Anterior cingulate cortex (tissue), 58 donors: Measurements from ENCODE around the gene VWC2L.

Experiments
- DNase-seq, 58 donors: peaks; one replicate each; lab custom pipeline; 2025; lab: John Stamatoyannopoulos, UW

The VWC2L gene

DNA sequence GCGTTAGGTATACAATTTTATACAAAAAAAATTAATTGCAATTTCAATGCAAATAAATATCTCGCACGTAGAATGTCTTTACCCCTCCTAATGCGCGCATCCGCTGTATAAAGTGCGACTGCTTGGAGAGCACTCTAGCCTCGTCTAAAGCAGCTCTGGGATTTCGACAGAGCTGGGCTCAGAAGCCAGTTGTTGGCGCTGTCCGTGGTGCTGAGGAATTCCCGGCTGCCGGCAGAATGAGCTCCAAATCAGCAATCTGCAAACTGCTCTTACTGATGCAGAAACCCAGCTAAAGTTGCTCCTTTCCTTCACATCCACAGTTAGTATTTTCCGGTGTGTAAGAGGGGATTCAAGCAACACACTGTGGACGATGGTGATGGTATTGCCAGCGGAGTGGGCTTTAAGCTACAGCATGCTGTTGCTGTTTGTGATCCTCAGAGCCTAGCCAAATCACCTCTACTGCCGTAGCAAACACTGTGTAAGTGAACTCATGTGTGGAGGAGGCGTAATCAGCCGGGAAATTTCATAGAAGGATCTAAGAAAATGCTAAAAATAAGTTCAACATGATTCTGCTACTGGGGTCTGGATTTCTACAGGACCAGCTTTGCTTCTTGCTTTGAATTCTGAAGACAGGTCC lies at the start of gene VWC2L:
VWC2L (plus strand) TSS at position 137 of the 637 bp plus-strand sequence. CDS start 3,140 bp downstream, outside the sequence.
- peak; percentile 2 to 86 (median 70) for DNase-seq

DNA sequence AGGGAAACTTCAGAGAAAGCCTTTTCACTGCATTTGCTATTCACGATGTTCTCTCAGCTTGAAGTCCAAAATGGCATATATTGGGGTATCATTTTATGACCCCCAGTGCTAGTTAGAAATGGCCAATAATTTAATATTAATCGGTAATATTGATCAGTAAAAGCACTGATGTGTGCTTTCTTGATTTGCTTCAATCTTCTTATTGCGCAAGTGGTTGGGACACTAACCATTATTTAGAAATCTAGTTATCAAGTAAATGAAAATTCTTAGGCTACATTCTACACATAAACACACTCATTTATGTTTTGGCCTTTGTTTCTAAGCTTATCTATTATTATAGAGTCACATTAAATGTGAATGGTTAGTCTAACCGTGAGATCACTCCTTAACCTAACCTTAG lies 49.7 kb upstream of the VWC2L start:
- no peak for DNase-seq

DNA sequence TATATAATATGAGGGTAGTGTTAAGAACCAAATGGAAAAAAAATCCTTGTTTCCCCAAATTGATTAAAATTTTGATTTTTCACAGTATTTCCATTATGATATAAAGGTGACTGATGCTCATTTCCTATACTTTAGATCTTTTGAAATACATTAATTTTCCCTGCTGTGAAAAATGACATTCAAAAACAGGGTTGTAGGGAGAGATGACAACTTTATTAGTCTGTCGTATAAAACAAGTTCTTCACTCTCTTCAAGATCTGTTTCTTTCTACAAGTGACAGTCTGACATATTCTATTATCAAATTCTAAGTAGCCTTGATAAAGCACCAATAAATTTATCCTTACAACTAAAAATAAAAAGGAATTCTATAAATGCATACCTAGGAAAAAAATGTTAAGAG lies 45.3 kb upstream of the VWC2L start:
- no peak for DNase-seq

DNA sequence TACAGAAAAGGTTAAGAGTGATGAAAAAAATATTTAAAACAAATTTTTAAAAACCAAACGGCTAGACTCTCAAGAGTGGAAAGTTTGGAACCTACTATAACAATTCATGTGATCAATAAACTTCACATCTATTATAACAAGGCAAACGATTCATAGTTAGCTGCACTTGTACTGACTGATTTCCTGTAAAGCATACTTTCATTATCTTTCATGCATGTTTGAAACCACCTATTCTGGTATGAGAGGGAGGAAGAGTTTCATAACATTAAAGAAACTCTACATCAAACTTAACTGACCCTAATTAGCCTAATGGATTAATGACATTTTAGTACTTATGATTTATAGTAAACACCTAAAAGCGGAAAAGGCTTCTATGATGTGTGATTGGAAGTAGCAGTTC lies 43.7 kb upstream of the VWC2L start:
- no peak for DNase-seq

DNA sequence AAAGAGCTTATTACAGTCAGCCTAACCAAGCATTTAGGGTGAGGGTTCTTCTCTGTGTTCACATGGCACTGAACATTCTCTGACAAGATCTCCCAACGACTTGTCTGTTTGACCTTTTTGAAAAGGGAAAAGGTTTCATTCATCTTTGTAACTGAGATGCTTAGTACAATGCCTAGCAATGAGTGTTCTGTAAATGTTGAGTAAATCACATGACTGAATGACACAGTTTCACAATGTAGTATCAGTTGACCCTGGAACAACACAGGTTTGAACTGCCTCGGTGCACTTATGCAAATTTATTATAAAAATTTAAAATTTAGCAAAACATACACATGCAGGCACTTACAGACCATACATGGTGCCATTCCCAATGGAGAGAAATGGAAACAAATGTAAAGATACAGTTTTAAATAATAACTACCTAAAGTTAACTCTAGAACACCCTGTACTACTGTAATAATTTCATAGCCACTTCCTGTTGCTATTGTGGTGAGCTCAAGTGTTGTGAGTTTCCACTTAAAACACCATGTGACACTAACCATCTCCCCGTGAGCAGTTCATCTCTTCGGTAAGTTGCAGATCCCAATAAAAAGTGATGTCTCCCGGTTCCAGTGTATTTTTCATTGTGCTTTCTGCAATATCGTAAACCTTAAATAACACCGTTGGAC lies 34.1 kb upstream of the VWC2L start:
- no peak for DNase-seq

DNA sequence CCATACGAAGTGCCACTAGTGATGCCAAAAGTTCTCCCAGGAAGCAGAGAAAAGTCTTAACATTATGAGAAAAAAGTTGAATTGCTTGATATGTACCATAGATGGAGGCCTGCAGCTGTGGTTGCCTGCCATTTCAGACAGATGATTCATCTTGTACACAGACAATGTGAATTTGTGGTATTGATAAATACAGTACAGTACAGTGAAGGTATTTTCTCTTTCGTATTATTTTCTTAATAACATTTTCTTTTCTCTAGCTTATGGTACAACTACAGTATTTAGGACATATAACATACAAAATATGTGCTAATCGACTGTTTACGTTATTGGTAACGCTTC lies 33.6 kb upstream of the VWC2L start:
- no peak for DNase-seq

DNA sequence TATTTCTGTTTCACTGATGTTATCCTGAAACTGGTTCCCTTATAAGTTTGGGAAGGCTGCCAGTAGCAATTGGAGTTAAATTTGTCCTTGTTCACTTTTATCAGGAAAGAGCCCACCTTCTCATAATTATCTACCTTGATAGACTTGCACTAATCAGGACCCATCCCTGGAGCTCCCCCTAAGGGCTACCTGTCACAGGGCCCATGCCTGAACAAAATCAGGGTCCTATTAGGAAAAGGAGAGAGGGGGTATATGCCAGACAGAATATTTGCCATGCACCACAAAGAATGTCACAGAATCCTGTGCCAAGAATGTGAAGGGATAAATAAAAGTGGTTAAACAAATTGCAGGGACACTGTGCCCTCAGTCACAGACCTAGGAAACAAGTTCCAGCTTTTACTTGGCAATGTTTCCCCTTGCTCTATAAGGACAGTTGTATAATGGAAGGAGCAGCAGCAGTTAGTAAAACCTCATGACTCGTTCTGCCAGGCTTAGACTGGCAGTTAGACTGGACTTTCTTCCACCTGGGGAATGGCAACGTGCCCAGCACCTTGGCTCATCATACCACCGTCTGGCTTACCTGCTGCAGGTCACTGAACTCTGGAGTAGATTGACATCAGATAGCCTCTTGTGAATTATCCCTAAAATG lies 32.3 kb upstream of the VWC2L start:
- peak in 1 of 58 donors; percentile 0 for DNase-seq

DNA sequence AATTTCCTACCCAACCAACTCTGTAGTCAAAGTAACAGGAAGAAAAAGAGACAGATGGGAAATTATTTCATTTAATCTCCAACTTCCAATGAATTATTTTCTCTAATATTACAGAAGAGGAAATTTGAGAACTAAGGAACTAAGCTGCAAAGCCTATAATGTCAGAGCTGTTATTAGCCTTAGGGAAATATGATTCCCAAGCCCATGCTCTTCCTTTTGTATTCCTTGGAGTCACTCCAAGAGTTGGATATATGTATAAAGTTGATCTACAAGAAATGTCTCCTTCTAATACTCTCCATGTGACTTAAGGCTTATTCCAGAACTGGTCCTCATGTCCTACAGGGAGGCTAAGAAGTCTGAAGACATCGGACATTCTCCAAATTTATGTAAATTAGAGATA lies 31.6 kb upstream of the VWC2L start:
- DNase-seq = no peak

DNA sequence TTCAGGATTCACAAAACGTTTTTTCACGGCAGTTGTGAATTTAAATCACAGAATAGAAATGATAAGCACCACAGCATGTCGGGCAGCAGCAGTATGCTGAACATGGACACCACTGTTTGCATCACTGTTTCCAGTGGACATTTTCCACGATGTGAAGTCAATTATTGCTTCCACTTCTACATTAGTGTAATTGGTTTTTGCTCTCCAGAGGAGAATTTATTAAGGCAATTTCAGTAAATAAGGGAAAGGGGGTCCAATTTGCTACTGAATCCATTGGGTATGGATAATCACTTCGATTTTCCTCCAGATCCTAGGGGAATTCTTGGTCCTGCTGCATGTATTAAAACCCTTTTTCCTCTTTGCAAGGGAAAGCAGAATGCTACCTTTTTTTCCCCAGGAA lies 30.2 kb upstream of the VWC2L start:
- DNase-seq = no peak

DNA sequence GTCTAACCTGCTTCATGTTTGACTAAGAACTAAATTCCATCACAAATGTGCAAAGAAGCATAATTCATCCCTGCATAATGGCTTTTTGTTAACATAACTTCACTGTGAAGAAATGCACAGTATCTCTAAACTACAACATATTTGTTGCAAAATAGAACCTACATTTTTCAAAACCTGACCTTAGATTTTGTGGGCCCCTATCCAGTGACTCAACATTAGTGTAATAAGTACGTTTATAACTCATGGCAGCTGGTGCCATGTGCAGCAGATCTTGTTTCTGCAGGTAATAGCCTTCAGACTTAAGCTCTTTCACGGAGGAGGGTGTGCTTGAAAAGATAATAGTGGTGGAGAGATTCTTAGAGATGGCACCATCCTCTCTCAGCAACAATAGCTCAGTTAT lies 28.6 kb upstream of the VWC2L start:
- DNase-seq = no peak

DNA sequence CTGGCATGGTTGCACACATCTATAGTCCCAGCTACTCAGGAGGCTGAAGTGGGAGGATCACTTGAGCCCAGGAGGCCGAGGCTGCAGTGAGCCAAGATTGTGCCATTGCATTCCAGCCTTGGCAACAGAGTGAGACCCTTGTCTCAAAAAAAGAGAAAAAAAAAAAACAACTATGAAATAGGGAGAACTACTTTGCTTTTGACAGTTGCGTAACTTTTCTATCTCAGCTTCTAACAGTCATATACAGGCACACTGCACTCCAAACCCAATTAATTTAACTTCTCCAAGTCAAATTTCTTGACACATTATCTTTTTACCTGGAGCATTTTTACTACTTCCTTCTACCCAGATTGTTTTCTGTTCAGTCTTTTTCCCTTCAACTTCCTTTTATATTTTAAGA lies 24.1 kb upstream of the VWC2L start:
- DNase-seq = no peak

DNA sequence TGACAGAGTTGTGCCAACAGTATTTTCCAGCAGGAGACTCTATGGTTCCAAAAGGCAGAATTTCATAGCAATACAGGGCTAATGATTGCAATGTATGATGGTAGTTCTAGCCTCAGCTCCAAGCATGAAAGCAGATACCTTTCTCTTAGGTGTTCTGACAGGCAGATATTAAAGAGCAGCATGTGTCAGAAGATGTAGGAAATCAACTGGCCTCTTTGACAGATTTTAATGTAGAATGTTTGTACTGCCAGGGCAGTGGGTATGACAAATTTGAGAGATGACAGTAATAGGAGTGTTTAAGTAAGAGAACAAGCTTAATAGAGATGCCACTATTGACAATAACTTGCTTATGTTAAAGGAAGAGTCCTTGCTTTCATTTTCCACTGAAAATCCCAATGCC lies 21.5 kb upstream of the VWC2L start:
- DNase-seq = no peak

DNA sequence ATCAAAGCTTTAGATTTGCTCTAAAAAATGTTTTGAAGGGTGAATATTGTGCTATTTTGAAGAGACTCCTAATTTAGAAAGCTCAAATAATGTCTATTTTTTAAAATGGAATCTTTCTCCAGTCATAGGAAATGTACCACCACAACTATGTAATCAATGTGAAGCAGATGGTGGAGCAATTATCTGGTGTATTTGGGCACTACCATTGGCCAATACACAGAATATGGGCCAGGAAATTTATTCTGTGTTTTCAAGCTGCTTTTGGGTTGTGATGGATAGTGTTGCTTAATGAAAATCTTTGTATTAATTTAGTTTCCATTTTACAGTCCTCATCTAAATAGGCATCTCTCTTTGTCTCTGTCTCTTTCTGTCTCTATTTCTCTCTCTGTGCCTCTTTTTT lies 17.1 kb upstream of the VWC2L start:
- no peak for DNase-seq

DNA sequence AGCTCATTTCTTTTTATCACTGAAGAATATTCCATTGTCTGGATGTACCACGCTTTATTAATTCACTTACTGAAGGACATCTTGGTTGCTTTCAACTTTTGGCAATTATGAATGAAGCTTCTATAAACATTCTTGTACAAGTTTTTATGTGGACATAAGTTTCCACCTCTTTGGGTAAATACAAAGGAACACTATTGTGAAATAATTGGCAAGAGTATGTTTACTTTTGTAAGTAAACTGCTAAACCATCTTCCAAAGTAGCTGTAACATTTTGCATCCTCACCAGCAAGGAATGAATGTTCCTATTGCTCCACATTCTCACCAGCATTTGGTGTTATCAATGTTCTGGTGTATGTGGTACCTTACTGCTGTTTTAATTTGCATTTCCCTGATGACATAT lies 15.8 kb upstream of the VWC2L start:
- no peak for DNase-seq

DNA sequence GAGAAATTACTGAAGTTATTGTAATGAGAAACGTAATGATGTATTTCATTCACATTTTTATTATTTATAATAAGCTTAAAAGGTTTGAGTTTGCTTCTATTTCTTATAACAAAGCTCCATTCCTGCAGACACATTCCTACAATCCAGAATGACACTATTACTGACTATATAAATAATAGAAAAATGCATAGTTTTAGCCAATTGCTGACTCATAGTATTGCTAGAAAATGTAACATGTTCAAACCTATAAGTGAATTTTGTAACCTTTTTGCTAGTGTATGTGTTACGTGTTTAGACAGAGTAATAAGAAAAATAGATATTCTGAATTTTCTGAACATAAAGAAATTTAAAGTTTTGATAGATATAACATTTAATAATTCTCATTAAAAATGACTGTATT lies 9.3 kb upstream of the VWC2L start:
- no peak for DNase-seq

DNA sequence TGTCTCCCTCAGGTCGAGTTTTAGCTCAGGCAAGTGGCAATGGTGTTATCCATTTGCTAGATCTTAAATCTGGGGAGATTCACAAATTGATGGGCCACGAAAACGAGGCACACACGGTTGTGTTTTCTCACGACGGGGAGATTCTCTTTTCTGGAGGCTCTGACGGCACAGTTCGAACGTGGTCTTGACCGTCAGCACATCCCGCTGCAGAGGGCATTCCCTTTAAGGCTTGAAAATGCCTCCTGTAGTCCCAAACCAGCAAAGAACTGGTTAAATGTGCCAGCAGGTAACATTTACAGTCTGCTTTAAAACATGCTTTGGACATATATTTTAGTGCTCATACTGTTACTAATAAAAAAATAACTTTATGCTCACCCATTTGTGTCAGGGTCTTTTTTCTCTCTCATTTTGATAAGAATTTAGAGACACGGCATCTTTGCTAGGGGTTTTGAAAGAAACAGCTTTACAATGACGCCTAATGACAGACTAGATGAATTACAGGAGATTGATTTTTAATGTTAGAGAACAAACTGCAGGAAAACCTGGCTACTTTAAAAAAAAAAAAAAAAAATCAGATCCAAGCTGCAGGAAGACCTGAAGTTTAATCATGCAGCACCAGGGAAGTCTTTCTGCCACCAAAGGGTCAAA lies 602 bp upstream of the VWC2L start:
- DNase-seq = peak in 7 of 58 donors; percentile 1 to 24 (median 2)

DNA sequence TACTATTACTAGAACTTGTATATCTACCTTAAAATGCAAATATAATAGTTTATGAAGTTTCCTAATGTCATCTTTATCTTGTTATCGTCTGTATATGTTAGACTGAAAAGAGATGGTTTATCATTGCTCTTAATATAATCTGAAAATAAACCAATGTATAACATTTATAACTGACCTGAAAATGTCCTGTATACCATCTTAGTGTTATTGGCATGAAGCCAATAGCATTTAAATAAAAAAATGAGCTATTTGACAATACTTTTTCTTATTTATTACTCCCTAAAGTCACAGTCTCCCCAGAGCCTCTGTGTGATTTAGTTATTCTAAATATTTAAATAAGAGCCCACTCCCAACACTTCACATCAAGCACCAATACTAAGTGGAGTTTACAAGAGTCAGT lies 1.8 kb downstream of the VWC2L start:
- DNase-seq = no peak

DNA sequence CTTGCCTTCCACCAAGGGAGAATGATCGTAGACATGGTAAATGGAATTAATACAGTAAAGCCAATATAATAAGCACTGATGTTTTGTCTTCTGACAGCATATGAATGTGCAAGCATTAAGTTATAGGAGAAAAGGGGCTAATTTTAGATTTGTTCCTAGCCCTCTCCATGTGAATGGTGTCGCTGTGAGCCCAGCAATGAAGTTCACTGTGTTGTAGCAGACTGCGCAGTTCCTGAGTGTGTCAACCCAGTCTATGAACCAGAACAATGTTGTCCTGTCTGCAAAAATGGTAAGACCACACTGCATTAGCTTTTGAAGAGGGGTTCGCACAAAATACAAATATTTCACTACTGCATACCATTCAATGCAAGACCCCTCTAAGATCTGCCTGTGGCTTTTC lies 25.6 kb downstream of the VWC2L start:
- DNase-seq = no peak

DNA sequence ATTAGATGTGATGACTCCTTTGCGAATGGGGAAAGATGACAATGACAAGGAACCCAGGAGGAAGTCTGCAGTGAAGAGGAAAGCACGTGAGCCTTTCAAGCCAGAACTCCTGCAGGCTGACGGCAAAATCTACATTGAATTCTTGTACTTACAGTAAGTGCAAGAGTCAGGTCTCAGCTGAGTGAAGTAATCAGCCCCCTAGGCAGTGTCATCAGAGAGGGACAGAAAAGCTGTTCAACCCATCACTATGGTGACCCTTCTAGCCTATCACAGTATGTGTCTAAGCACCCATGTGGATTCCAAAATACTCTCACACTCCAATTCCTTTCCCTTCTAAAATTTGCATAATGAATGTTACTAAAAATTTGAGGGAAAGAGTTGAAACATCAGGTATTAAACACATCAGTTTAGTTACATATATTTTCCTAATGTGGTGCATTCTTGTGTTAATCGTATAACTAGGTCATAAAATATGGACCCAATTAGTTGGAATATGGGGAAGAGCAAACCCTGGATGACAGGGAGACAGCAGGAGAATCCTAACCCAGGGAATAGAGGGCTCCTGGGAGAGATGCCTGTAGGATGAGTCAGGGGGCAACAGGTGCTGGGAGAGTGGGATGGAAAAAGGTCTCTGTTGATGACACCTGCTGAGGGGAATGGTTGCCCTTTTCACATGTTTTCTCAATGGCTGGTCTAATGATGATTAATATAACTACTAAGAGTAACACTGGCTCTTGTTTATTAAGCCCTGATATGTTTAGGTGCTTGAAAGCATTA lies 39.5 kb downstream of the VWC2L start:
- no peak for DNase-seq

DNA sequence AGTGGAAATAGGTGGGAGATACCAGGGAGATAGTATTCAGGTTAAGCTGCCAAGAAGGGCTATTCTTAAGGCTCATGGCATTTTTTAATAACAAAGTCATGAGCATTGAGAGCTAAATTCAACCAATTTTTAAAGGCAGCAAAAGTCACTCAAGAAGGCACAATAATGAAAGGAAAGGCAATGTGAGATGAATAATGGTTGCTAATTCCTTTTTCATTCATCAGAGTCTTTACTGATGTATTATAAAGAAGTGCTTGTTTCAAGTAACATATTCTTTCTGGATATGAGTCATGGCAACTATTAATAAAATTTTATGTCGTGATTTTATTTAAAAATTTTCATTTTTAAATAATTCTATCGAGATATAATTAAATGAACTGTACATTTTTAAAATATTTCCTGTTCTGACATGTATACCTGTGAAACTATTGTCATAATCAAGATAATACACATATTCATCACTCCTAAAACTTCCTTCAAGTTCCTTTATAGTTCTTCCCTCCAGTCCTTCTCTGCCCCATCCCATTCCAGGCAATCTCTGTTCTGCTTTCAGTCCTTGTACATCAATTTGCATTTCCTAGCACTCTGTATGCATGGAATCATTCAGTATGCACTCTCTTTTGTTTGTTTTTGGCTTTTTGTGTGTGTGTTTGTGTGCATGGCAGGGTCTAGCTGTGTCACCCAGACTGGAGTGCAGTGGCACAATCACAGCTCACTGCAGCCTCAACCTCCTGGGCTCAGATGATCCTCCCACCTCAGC lies 40.8 kb downstream of the VWC2L start:
- DNase-seq = no peak
